HG03108 (cell line): ENCODE measurements around the gene POLR1E.

ENCODE experiments used
- ATAC-seq: cut with Tn5 transposase; IDR thresholded peaks from one replicate; pipeline ENCODE4 v1.9.1; 2021; ENCODE audit warnings: moderate library complexity; ENCODE audit not compliant: unreplicated experiment

The POLR1E gene

DNA sequence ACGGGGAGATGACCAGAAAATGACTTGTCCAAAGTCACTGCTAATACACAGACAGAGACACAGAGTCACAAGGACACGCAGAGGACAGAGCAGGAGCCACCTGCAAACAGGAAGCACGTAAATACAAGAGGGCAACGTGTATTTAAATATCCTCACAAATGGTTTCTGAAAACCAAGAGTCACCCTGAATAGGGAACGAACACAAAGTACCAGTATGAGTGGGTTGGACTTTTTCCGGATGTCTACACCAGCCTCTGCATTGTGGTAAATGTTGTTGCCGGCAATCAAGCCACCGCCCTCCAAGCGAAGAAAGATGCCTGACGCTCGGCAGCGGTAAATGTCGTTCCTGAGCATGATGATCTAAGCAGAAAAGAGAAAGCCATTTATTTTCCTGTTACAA, 46.0 kb downstream of the POLR1E start:
- ATAC-seq, result peak; percentile 57

GRCh38 chr9:37534412-37534811, 48.7 kb downstream of the POLR1E start:
- no peak for ATAC-seq

- no peak for ATAC-seq
These were observed 49.2 kb downstream of the POLR1E start for GRCh38 chr9:37534901-37535300.

DNA sequence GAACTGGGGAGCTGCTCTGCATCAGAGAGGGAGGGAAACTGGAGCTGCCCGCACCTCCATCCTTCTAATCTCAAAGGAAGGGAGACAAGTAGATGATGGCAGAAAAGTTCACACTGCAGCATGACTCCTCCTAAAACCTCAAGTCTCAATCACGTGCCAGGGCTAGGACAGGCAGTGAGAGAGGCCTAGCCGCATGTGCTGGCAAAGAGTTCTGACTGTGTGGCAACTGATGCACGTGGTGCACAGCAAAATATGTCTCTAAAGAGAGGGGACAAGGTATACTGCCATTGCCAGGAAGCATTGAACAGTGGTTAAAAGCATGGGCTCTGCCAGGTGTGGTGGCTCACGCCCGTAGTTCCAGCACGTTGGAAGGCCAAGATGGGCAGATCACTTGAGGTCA, 52.4 kb downstream of the POLR1E start:
- no peak for ATAC-seq

- ATAC-seq, result no peak
These were observed 53.9 kb downstream of the POLR1E start for GRCh38 chr9:37539634-37540033.

DNA sequence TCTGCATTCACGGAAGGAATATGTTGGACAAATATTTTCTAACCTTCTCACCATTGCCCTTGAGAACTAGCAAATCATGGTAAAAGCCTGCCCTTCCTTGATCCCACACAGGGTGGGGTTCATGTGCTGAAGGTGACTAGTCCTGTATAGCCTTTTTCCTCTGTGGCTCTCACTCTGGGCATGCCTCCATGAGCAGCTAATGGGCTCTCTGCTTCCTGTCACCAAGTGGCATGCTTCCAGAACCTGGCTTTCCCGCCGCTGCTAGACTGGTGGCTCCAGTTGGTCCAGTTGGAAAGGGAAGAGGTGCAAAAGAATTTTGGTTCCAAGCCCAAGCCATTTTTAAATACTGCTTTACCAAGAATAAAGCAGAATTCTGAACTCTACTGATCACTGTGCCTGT, 54.9 kb downstream of the POLR1E start:
- no peak for ATAC-seq

DNA sequence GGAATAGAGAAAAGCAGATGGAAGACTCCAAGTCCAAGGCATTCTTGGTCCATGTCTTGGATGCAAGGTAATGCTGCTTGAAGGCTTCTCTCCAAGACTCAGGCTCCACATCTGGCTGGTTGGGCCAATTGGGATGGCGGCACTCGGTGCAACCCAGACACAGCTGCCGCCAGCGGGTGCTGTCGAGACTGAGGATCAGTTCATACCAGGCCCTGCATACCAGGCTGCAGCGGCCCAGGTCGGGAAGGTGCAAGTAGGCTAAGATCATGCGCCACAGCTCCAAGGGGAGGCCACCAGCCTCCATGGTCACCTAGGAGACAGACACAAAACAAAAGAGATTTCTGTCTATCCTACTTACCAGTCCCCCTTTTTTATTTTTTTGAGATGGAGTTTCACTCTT, 55.7 kb downstream of the POLR1E start:
- ATAC-seq, result no peak

DNA sequence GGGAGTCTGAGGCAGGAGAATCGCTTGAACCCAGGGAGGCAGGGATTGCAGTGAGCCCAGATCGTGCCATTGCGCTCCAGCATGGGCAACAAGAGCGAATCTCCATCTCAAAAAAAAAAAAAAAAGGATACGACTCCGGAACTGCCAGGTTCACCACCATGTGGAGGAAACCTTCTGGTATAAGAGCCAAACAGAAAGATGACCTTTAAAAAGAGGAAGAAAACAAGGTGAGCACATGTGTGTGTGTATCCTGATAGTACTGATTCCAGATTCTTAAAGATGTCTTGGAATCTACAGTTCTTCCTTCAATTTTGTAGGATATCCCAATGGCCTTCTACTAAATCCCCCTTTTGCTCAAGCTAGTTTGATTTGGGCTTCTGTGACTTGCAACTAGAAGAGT, 56.7 kb downstream of the POLR1E start:
- ATAC-seq, result no peak

DNA sequence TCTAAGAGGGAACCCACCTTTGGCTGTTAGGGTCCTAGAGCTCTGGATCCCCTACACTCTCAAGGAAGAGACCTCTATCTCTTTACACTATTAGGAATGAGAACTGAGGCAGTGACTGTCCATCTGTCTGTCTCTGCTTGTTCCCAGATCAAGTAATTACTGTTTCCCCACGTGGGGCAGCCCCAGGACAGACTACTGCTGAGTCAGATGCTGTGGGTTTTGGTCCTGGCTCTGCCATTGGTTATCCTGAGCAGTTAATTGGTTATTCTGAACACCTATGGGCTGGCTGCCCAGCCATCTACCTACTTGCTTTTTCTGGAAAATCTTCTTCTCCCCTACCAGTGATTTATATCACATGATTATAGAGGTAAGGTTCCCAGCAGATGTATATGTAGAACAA, 57.1 kb downstream of the POLR1E start:
- no peak for ATAC-seq

DNA sequence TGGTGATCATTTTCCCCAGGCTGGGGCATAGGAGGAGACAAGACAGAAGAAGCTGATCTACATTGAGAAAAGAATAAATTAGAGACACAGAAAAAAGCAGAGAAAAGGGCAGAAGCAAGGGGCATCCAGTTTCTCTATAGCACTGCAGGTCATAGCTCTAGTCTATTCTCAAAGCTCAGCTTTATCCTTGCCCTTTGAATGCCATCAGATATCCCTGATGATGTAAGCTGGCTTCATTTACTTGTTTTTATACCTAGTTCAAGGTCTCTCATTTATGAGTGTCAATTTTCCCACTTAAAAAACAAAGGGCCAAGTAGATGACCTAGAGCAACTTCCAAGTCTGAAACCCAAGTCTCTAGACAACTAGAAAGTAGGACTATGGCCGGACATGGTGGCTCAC, 57.7 kb downstream of the POLR1E start:
- no peak for ATAC-seq

GRCh38 chr9:37547328-37547878, 61.7 kb downstream of the POLR1E start:
- no peak for ATAC-seq

DNA sequence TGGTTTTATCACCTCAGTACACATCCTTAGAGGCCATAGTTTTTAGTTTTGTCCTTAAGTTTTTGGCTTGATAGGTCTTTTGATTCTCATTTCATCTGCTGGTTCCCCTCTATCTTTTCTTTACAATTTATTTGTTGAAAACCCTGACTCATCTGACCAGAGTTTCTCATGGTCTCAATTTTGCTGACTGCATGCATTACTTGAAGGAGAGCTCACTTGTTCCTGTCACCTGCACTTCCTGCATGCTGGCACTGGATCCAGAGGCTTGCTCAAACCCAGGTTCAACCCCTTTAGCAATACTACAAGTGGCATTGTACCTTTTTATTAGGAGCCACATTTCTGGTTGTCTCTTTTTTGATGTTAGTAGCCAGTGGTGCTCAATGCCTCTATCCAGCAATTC, 63.8 kb downstream of the POLR1E start:
- no peak for ATAC-seq

DNA sequence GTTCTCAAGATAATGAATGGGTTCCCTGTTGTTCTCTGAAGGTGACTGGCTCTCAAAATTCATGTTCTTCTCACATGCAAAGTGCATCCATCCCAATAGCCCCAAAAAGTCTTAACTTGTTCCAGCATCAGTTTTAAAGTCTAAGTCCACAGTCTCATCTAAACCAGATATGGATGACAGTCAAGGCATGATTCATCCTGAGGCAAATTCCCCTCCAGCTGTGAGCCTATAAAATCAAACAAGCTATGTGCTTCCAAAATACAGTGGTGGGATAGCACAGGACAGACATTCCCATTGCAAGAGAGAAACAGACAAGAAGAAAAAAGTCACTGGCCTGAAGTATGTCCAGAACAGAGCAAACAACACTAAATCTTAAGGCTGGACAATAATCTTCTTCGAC, 65.0 kb downstream of the POLR1E start:
- no peak for ATAC-seq

DNA sequence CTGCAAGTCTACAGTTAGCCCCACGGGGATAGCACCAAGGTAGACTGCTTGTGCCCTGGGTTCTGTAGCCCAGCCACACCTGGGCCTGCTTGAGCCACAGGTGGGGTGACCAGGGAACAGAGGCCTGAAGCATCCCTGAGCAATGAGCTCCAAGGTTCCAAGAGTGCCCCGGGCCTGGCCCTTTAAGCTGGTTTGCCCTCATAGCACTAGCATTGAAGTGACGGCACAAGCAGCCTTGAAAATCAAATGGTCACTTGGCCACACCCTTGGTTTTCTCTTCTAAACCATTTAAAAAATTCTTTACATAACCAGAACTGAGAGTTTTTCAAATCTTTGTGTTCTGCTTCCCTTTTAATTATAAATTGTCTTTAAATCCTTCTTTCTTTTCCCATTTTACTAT, 65.7 kb downstream of the POLR1E start:
- no peak for ATAC-seq

DNA sequence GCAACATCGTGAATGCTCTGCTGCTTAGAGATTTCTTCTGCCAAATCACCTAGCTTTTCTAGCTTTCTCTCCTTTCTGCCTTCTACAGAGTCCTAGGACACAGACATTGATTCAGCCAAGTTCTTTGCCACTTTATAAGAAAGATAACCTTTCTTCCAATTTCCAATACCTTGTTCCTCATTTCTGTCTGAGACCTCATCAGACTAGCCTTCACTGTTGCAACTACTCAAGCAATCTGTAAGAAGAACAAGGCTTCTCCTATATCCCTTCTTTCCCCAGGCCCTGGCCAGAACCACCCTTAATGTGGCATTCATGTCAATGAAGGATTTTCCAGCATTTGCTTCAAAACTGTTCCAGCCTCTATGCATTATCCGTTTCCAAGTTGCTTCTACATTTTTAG, 66.1 kb downstream of the POLR1E start:
- no peak for ATAC-seq
